ENCODE measurements around the gene TOR2A. TPM values are rescaled to one million over a fixed set of nuclear protein-coding genes. Genes with fewer than 3 reads are reported as not detected.

The TOR2A gene
- total RNA-seq, 1 donor from 2014 or later, result 23.4 TPM

DNA sequence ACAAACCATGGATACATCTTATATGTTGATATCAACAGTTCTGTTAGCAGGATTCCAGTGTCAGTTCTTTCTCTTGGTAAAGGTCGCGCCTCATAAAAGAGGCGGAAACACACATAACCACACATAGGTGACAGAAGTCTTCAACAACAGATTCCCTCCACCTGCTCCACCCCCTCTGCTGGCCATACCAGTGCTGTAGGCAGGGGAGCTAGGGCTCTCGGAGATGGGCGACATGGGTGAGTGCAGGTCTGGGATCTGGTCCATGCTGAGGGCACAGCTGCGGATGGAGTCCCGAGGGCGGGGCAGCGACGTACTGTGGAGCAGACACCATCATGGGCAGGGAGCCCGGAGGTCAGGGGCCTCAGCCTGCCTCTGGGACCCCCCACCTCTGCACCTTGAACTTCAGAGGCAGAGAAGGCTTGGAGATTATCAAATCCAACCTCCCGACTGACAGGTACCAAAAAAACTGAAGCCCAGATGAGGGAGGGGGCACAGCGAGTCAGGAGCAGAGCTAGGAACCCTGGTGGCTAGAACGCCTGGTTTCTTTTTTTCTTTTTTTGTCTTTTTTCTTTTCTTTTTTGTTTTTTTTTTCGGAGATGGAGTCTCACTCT, 12.0 kb upstream of the TOR2A start:
- intact Hi-C loops (cut with micrococcal nuclease), result no loop called here

DNA sequence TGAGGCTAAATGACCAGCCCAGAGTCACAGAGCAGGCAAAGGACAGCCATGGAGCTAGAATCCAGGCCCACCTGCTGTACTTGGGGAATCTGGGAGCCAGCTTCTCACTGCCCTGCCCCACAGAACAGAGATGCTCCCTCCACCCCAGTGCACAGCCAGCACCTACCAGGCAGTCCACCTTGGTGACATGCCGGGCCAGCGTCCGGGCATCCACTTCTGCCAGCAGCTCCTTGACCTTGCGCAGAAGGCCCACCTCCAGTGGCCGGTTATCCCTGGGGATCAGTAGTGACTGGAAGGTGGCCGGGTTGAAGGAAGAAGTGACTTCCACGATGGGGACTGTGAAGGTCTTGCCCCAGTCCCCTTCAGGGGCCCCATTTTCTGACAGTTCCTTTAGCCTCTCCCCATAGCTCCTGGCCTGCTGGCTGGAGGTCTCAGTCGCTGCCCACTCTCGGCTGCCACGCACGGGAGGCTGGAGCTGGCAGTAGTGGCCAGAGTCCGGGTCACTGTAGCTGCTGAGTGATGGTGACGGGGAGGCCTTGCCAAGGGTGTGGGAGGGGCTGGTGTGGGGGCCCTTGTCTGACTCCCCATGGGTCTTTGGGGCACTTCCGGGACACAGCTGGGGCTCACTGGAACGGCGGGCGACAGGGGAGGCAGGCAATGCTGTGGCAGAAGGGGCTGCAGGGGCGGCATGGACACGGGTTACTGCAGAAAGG, 9.5 kb upstream of the TOR2A start:
- intact Hi-C loops (cut with micrococcal nuclease), result no loop called here

DNA sequence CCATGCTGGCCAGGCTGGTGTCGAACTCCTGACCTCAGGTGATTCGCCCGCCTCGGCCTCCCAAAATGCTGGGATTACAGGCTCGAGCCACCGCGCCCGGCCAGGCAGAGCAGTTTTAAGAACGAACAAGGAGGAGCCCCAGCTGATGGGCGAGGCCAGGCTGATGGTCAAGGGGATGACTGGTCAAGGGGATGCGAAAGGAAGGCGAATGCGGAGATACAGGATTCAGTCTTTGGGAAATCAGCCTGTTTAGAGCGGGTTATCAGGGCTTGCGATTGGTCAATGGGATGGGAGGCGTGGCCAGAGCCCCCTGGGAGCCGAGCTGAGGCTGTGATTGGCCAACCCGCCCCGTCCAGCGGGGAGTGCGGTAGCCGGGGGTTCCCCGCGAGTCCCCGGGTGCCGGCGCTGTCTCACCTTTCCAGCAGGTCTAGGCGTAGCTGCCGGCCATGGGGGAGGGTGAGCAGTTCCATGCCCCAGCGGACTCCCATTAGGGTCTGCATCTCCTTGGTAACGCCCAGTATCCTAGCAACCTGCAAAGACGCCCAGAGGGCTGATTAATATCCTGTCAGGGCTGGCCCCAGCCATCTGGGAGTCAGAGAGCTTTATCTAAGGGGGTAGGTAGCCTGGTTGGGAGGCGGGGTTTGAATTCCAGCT, 7.5 kb upstream of the TOR2A start:
- intact Hi-C loops (cut with micrococcal nuclease), result no loop called here

DNA sequence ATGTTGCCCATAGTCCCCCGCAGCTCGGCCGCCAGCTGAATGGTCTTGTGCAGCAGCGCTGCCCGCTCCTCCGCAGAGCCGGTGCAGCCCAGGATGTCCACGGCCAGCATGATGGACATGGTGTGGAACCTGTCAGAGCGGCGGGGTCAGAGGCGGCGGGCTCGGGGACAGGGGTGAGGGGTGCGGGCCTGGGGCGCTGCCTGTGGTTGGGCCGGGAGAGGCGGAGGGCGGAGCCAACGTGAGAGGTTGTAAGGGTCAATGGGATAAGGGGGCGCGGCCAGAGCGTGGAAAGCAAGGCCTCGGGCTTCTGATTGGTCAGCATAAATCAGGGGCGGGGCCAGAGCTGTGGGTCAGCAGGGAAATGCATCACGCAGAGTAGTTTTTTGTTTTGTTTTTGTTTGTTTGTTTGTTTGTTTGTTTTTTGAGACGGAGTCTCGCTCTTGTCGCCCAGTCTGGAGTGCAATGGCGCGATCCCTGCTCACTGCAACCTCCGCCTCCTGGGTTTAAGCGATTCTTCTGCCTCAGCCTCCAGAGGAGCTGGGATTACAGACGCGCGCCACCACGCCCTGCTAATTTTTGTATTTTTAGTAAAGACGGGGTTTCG, 6.8 kb upstream of the TOR2A start:
- intact Hi-C loops (cut with micrococcal nuclease), result no loop called here

DNA sequence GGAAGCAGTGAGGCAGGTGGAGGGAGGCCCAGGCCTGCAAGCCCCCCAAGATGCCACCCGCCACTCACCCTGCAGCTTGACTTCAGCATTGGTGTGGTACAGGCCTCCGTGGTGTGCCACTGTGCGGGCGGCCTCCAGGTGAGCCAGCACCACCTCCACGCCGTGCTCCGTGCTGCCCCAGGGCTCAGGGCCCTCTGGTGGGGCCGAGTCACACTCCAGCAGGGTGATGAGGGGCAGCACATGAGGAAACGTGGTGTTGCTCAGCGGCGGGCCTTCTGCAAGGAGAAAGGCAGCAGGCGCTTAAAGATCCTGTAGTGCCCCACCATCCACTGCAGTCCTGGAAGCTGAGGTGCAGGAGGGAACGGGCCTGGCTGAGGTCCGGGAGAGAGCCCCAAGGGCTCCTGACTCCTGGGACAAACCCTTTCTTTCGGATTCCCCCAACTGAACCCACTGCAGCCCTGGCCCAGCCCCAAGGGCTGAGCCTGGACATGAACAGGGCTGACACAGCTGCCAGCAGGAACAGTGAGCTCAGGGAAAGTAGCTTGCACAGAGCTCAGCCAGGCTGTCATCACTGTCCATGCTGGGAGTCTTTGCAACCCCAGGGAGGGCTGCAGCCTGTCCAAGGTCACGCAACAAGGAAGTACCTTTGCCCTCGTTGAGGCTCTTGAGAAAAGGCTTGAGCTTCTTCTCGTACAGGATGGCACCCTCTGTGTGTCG, 4.7 kb upstream of the TOR2A start:
- intact Hi-C loops (cut with micrococcal nuclease), result loop anchor here (10.0 kb wide), 1 partner anchor 515 kb away; no protein-coding TSS in a partner anchor

DNA sequence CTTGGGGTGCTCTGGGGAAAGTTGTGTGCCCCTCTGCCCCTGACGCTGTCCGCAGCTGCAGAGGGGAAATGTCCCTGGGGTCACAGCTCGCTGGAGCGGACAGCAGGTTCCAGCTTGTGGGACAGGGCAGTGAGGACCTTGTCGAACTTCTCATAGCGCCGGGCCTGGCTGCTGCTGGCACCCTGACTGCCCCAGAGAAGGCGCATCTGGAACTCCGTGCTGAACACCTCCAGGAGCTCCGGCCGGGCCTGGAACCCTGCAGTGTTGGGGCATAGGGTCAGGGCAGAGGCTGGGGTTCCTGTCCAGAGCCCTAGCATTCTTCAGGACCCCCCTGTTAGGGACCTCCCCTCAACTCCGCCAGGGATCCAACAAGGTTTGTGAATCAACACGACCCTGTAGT, 3.6 kb upstream of the TOR2A start:
- intact Hi-C loops (cut with micrococcal nuclease), result loop anchor here (10.0 kb wide), 1 partner anchor 514 kb away; no protein-coding TSS in a partner anchor

DNA sequence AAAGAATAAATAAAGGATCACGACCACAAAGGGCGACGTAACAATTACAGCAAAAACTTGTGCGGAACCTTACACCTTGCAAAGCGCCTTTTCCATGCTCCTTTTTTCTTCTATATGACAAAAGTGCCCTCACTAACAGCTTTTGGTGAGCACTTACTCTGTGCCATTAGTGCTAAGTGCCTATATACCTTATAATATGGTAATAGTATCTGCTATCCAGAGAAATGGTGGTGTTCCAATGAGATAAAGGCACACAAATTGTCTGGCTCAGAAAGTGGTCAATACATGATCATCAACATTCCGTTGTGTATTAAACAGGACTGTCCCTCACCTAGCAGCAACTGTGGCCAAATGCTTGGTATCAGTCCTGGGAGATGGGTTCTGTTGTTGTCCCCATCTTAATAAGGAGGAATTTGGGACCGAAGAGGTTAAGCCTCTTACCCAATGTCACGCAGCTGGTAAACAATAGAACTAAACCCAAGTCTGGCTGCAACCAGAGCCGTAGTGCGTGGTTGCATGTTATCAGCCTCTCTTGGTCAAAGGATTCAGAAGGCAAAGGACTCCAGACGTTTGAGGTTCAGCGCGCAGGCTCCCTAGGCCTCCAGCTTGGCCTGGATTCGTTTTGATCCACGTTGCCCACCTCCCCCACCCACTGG, 564 bp upstream of the TOR2A start:
- intact Hi-C loops (cut with micrococcal nuclease), result loop anchor here (1.0 to 10.0 kb wide), 7 partner anchors 20 to 511 kb away; partner anchors contain the start of genes PTRH1 and ZNF79

DNA sequence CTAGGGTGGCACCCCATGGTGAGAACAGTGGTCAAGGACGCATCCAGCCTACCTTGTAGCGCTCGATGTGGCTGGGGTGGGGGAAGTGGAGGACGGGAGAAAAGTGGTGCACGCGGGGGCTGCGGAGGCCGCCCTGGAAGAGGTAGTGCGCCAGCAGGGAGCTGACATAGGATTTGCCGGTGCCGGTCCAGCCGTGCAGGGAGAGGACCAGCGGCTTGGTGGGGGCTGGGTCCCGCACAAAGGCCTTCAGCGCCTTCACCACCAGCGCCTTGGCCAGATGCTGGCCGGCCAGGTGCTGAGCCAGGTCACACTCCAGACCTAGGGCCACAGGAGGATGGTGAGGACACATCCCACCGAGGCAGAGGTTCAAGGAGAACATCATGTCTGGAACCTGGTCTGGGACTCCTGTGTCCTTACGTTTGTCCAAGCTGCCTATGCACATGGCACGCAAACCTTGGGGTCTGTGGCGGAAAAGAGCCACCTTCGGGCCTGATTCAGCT, 797 bp downstream of the TOR2A start:
- intact Hi-C loops (cut with micrococcal nuclease), result loop anchor here (1.0 to 10.0 kb wide), 4 partner anchors 144 to 509 kb away; no protein-coding TSS in a partner anchor

DNA sequence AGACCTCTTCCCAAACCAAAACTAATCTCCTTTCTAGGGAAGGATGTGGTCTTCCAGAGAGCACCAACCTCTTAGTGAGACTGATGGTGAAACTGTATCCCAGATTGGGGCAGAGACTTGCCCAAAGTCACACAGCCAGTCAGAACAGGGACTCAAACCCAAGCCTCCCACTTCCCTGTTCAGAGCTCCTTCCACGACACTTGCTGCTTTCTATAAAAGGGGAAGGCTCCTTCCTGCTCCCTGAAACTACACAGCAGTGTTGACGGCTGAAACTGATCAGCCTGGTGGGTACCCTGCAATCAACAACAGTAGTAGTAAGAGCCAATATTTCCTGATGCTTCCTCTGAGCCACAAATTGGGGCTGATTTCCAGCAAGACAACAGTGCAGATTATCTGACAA, 1.5 kb downstream of the TOR2A start:
- intact Hi-C loops (cut with micrococcal nuclease), result loop anchor here (1.0 to 10.0 kb wide), 4 partner anchors 143 to 509 kb away; no protein-coding TSS in a partner anchor

DNA sequence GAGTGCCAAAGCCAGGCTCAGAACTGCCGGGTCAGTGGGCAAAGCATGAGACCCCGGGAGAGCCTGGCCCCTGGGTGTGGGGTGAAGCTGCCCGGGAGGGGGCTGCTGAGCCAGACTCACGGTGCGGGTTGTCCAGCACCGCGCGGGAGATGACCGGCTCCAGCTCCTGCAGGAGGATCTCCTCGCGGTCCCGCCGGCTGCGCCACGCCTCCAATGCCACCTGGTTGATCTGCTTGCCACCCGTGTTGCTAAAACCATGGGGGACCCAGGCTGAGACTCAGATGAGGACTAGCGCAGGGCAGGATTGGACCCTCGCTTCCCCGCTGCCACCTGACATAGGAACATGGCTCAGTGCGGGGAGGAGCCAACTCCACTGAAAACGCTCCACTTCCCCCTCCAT, 2.6 kb downstream of the TOR2A start:
- intact Hi-C loops (cut with micrococcal nuclease), result loop anchor here (10.0 kb wide), 1 partner anchor 508 kb away; no protein-coding TSS in a partner anchor

DNA sequence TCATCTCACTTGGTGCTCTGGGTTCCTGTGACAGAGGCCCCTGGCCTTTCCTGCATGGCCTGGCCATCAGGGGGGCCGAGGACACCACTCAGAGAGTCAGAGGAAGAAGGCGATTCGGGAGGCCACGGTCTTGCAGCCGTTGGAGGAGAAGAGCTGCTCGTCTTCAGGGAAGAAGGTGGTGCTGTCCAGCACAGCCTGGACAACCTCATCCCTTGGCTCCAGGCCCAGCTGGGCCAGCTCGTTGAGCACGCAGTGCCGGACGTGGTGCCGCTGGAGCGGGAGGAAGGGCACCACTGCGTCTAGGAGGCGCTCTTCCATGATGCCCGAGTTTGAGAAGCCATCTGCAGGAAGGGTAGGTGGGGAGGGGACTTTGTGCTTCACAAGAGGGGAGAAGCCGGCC, 3.2 kb downstream of the TOR2A start:
- intact Hi-C loops (cut with micrococcal nuclease), result loop anchor here (10.0 kb wide), 1 partner anchor 507 kb away; no protein-coding TSS in a partner anchor

DNA sequence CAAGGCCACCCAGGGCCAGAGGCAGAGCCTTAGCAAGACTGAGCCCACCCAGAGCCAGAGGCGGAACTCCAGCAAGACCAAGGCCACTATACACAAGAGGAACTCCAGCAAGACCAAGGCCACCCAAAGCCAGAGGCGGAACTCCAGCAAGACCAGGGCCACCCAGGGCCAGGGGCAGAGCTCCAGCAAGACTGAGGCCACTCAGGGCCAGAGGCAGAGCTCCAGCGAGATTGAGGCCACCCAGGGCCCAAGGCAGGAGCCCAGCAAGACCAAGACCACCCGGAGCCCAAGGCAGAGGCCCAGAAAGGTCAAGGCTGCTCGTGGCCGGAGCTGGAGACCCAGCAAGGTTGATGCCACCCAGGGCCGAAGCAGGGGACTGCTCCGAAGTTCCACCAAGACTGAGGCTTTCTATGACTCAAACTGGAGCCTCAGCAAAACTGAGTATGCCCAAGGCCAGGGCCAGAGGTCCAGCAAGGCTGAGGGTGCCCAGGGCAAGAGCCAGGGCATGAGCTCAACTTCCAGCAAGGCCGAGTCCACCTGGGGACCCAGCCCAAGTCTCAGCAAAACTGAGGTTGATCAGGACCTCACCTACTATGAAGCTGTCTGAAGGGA, 4.2 kb downstream of the TOR2A start:
- intact Hi-C loops (cut with micrococcal nuclease), result loop anchor here (10.0 kb wide), 1 partner anchor 506 kb away; no protein-coding TSS in a partner anchor

DNA sequence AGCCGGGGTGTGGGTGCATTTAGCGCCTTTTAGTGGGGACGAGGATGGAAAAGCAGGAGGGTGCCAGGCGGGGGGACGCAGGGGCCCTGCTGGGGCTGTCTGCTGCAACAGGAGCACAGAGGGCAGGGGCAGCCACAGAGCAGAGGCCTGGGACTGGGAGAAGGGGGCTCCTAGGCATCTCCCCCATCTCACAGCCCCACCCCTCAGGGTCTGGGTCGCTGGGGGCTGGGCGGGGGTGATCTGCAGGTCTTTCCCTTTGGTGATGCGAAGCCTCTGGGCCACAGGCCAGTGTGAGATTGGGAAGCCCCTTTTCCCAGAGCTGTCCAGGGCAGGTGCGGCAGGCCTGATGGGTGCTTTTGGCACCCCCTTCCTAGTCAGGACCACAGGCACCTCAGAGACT, 4.8 kb downstream of the TOR2A start:
- intact Hi-C loops (cut with micrococcal nuclease), result loop anchor here (10.0 kb wide), 1 partner anchor 505 kb away; no protein-coding TSS in a partner anchor

DNA sequence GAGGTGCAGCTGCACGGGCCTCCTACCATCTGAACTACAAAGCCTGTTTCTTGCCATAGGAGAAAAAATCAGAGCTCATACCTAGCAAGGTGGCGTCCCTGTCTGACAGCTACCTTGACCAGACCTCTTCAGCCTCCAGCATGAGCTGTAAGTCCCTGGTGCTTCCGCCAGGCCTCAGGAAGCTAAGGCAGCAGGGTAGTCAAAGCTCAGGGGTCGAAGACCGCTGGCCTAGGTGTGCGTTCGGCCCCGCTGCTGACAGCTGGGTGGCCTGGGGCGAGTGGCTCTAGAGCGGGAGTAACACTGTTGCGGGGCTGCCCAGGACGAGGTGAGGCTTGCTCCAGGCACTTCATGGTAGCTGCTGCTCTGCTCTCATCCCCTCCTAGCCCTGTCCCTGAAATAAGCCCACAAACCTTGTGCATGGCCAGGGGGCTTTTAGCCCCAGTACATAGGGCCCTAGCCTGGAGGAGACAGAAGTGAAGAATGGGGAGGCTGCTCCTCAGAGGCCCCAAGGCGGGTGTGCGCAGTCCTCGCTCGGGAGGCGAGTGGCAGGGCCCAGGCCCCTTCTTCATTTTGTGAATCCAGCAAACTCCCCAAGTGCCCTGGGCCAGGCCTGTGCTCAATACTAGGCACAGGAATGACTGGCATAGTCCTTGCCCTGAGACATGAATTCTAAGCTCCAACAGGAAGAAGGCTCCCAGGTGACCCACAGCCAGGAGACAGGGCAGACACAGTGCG, 5.4 kb downstream of the TOR2A start:
- intact Hi-C loops (cut with micrococcal nuclease), result loop anchor here (10.0 kb wide), 1 partner anchor 505 kb away; no protein-coding TSS in a partner anchor

DNA sequence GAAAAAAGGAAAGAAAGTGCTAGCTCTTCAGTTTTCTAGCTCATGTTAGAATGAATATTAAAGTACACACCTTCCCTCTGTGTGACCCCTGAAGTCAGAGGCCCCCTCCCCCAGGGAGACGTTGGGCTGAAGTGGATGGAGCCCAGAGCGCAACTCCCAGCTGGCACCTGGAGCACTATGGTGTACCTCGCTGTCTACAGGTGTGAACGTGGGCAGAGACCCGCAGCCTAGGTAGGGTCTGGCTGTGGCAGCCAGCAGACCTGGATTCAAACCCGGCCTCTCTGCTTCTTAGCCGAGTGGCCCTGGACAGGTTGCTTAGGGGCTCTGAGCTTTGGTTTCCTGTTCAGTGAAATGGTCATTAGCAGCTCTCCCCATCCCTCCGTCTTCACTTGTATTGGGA, 6.3 kb downstream of the TOR2A start:
- intact Hi-C loops (cut with micrococcal nuclease), result no loop called here

DNA sequence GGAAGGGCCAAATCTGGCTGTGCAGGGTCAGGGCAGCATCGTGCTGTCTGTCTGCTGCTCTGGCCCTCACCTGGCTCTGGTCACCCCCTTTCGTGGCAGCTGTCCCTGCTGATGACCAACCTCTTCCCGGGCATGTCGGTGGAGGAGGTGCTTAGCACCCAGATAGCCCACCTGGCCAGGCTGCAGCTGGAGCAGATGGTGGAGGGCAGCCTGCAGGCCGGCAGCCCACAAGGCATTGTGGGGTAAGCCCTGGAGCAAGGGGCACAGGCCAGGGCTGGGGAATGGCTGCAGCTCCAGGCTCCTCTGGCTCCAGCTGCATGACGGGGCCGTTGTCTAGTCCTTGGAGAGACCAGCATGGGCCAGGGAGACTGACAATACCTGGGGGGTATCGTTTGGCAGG, 8.2 kb downstream of the TOR2A start:
- intact Hi-C loops (cut with micrococcal nuclease), result no loop called here

DNA sequence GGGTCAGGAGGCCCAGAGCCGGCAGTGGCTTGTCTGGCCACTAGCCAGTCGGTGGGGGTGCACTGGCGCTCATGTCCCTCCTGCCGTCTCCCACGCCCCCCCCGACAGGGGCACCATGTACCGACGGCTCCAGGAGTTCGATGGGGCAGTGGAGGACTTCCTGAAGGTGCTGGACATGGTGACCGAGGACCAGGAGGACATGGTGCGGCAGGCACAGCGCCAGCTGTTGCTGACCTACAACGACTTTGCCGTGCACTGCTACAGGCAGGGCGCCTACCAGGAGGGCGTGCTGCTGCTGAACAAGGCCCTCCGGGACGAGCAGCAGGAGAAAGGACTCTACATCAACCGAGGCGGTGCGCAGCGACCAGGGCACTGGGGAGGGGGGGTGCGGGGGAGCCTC, 11.1 kb downstream of the TOR2A start:
- intact Hi-C loops (cut with micrococcal nuclease), result no loop called here

DNA sequence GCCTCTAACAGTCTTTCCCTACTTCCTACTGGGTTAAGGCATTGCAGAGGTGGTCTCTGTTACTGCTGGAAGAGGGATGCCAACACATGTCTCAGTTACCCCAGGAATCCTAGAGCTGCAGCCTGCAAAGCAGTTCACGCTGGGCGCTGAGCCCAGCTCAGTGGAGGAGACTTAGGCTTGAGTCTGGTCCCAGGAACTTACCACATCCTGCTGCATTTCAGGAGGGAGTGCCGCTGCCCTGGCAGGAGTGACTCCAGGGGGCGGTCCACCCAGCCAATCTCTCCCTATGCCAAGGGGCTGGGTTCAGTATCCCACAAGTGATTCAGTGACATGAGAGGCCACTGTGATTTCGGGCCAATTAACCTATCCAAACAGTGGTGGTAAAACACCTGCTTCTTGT, 11.7 kb downstream of the TOR2A start:
- intact Hi-C loops (cut with micrococcal nuclease), result no loop called here

DNA sequence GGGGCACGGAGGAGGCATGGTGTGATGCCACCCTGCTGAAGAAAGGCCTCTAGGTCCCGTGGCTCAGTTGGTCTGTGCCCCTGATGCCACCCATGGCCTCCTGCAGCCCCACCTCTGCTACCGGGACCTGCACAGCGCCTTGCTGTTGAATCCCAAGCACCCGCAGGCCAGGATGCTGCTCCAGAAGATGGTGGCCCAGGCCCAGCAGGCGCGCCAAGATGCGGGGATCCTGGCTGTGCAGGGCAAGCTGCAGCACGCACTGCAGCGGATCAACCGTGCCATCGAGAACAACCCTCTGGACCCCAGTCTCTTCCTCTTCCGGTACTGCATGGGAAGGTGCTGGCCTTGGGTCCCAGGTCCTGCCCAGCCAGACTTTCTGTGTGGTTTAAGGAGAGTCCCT, 12.1 kb downstream of the TOR2A start:
- intact Hi-C loops (cut with micrococcal nuclease), result no loop called here

Measured in T-helper 2 cell treated with Interferon-gamma antibody and Interleukin-4, amounts not matched to agents 100 ng/mL and 5 ng/mL, for 36 hours (primary cell).